Fibroblast of the aortic adventitia (primary cell): ENCODE data around the gene TUBGCP2. TPM values are rescaled to one million over a fixed set of nuclear protein-coding genes. Genes with fewer than 3 reads are reported as not detected.

Source experiments
- DNase-seq: peaks from one replicate; pipeline ENCODE4 v3.0.0-alpha.2; 2010; ENCODE audit warnings: low read depth
- H3K4me3 ChIP-seq: 2 replicates; pipeline ENCODE4 v1.5.1; 2011; ENCODE audit warnings: low read depth, mild to moderate bottlenecking, control low read depth, low read length, moderate library complexity
- CTCF ChIP-seq: IDR thresholded peaks from 2 replicates; pipeline ENCODE4 v1.5.1; 2011; ENCODE audit warnings: mild to moderate bottlenecking, low read length, control low read depth, inconsistent platforms; ENCODE audit not compliant: insufficient read depth
- total RNA-seq: library from RNA; depleted of rRNA; stranded (reverse); fragments of >200 nt; gene quantifications from 2 replicates; pipeline ENCODE4 v1.2.3, GENCODE V29; 2012; ENCODE audit warnings: low replicate concordance

The TUBGCP2 gene
- total RNA-seq, 1 donor, result 72.8 TPM

- no peak for DNase-seq
- TF ChIP-seq CTCF, result no peak
These were observed 45.0 kb downstream of the TUBGCP2 start for GRCh38 chr10:133263674-133264073.

GRCh38 chr10:133262696-133263095 lies 46.0 kb downstream of the TUBGCP2 start:
- no peak for TF ChIP-seq CTCF
- no peak overlapping the region for H3K4me3 ChIP-seq
- DNase-seq, result no peak

More at GRCh38 chr10:133263674-133264073, 45.0 kb downstream of the TUBGCP2 start:
- H3K4me3 ChIP-seq, result no peak overlapping the region

- no peak for TF ChIP-seq CTCF
- peak; percentile 43 for DNase-seq
- H3K4me3 ChIP-seq, result peak overlapping the region; percentile 65
These were observed 46.8 kb downstream of the TUBGCP2 start for GRCh38 chr10:133261726-133262325.

GRCh38 chr10:133260895-133261725 lies 47.6 kb downstream of the TUBGCP2 start:
- H3K4me3 ChIP-seq, result peak overlapping the region; percentile 65
- no peak for TF ChIP-seq CTCF
- DNase-seq, result no peak

- no peak overlapping the region for H3K4me3 ChIP-seq
- TF ChIP-seq CTCF, result no peak
- DNase-seq, result no peak
These were observed 49.1 kb downstream of the TUBGCP2 start for GRCh38 chr10:133259602-133259989.

GRCh38 chr10:133258818-133259601 lies 49.7 kb downstream of the TUBGCP2 start:
- DNase-seq, result peak; percentile 99
- H3K4me3 ChIP-seq, result no peak overlapping the region
- no peak for TF ChIP-seq CTCF
